ENCODE data around the gene RTTN.

Gene RTTN

GRCh38 chr18:70021498-70021897 is 184.0 kb downstream of the RTTN start:
- no peak for DNase-seq (ENCODE audit: low spot score)
- no peak for TF ChIP-seq CTCF (IDR thresholded peaks at IDR 0.05; ENCODE audit: extremely low read depth, missing control alignments)

- no peak for DNase-seq (ENCODE audit: low spot score)
- no peak for TF ChIP-seq CTCF (IDR thresholded peaks at IDR 0.05; ENCODE audit: extremely low read depth, missing control alignments)
Observed at GRCh38 chr18:70021043-70021442, 184.4 kb downstream of the RTTN start.

DNA sequence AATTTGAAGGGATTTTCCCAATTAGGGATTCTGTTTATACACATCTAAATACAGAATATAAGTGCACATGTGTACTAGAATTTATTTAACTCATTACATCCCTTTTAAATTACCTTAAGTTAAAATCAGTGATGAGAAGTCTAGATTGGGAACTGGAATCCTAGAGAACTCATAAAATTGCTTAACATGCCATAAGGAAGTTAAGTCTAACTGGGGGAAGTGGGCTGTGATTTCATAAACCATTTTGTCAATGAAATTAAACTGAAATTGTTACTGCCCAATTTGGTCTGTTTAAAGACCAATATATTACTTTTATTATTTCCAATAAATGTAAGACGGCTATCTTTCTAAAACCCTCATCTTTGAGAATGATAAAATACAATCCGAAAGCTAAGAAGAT is 185.5 kb downstream of the RTTN start:
- no peak for TF ChIP-seq CTCF (IDR thresholded peaks at IDR 0.05; ENCODE audit: extremely low read depth, missing control alignments)
- DNase-seq (ENCODE audit: low spot score) = no peak

GRCh38 chr18:70019136-70019535 is 186.4 kb downstream of the RTTN start:
- no peak for DNase-seq (ENCODE audit: low spot score)
- TF ChIP-seq CTCF (IDR thresholded peaks at IDR 0.05; ENCODE audit: extremely low read depth, missing control alignments) = no peak

GRCh38 chr18:70015127-70015526 is 190.4 kb downstream of the RTTN start:
- no peak for TF ChIP-seq CTCF (IDR thresholded peaks at IDR 0.05; ENCODE audit: extremely low read depth, missing control alignments)
- DNase-seq (ENCODE audit: low spot score) = no peak

DNA sequence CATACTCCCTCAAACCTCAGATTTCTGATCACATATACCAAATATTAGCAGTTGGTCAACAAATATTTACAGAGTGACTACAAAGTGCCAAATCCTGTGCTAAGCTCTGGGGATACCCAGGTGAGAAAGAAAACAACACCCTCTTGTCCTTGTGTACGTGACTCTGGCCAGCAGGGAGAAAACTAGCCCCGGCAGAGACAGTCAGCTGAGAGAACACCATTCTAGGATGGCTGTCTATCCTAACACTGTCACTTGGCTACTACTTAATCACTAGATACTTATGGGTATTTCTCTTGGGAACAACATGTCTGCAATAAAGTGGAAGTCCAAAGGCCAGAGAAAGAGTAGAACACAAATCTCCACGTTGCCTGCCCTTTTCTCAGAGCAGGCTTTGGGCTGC is 199.9 kb downstream of the RTTN start:
- DNase-seq (ENCODE audit: low spot score) = no peak
- TF ChIP-seq CTCF (IDR thresholded peaks at IDR 0.05; ENCODE audit: extremely low read depth, missing control alignments) = no peak

DNA sequence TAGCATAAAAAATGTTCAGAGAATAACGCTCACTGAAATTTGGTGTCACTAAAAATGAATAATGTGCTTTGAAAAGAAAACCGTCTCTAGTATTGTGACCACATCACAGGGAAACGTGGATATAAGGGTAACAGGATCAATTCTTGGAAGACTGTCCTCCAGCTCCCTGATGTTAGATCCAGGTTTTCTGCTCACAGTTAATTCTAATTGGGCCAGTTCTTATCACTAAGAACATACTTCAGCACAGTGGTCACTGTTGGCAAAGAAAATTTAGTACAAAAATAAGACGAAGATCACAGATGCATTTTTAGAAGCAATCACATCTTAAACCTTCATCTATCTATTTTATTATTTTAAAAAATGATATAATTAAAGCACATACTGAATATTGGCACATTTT is 200.8 kb downstream of the RTTN start:
- TF ChIP-seq CTCF (IDR thresholded peaks at IDR 0.05; ENCODE audit: extremely low read depth, missing control alignments) = no peak
- DNase-seq (ENCODE audit: low spot score) = no peak

Measured in GM20000 (cell line).